Heart left ventricle (tissue), 16 donors: ENCODE data around the gene STAT3. TPM values are rescaled to one million over a fixed set of nuclear protein-coding genes. Genes with fewer than 3 reads are reported as not detected.

Experiments
- ATAC-seq, 4 donors: fragments of 200-7000 bp; cut with Tn5 transposase; one replicate each; pipeline ENCODE4 v1.9.1; 2020 to 2022; ENCODE audit warnings: moderate library complexity in 4 of 4, mild to moderate bottlenecking in 3 of 4, moderate number of reproducible peaks in 1 of 4
- DNase-seq, 5 donors: peaks; one replicate each; pipeline ENCODE4 v3.0.0-alpha.2; 2020
- H3K27ac ChIP-seq, 12 donors: fragments of 200-600 bp; sonication (generic) in 4 of 12; one replicate each; pipeline versions ENCODE4 v1.5.0 to v1.8.0; 2016 to 2022; ENCODE audit warnings: mild to moderate bottlenecking in 2 of 12
- H3K27me3 ChIP-seq, 9 donors: fragments of 200-600 bp; sonication (generic) in 2 of 9; one replicate each; pipeline versions ENCODE4 v1.5.1 to v1.8.0; 2016 to 2022; ENCODE audit warnings: mild to moderate bottlenecking in 3 of 9
- H3K36me3 ChIP-seq, 9 donors: fragments of 200-600 bp; sonication (generic) in 2 of 9; one replicate each; pipeline versions ENCODE4 v1.5.0 to v1.8.0; 2018 to 2022; ENCODE audit warnings: mild to moderate bottlenecking in 2 of 9
- H3K4me1 ChIP-seq, 12 donors: fragments of 200-600 bp; sonication (generic) in 4 of 12; one replicate each; pipeline versions ENCODE4 v1.5.0 to v1.8.0; 2016 to 2022; ENCODE audit warnings: mild to moderate bottlenecking in 3 of 12
- H3K4me3 ChIP-seq, 12 donors: fragments of 200-600 bp; sonication (generic) in 4 of 12; one replicate each; pipeline versions ENCODE4 v1.5.0 to v1.8.0; 2017 to 2022; ENCODE audit warnings: mild to moderate bottlenecking in 9 of 12, moderate library complexity in 4 of 12
- H3K9me3 ChIP-seq, 12 donors: fragments of 200-600 bp; sonication (generic) in 4 of 12; one replicate each; pipeline versions ENCODE4 v1.5.0 to v1.8.0; 2016 to 2022; ENCODE audit warnings: mild to moderate bottlenecking in 1 of 12
- POLR2A ChIP-seq, 2 donors: fragments of 450-650 bp; IDR thresholded peaks; one replicate each; pipeline ENCODE4 v1.6.1; 2017; ENCODE audit warnings: antibody characterized with exemption in 2 of 2, mild to moderate bottlenecking in 2 of 2, moderate library complexity in 2 of 2
- WGBS, 4 donors: extraction: QIAGEN DNeasy Blood & Tissue Kit in 2 of 4; methylation state at CpG; one replicate each; pipeline versions ENCODE4 v1.1.5 to v1.1.7; 2013 to 2018; 5-methylcytosine and 5-hydroxymethylcytosine counted together
- intact Hi-C, 10 donors: fragments of 100-400 bp; cut with DNase I; formaldehyde crosslinking; loops; one replicate each; pipeline versions ENCODE4 v1.11.1 to v1.14.2; 2022
- polyA plus RNA-seq, 2 donors: library from polyadenylated mRNA; stranded (reverse); fragments of 200-250 nt; gene quantifications; one replicate each; pipeline ENCODE4 v1.2.3, GENCODE V29; 2013
- total RNA-seq, 9 donors: library from RNA; depleted of rRNA in 2 of 9; stranded (reverse); fragments of >200 nt in 2 of 9; fragmentation: NEBNext Ultra II Directional in 3 of 9; extraction: Animal tissue kit (Norgen Biotek cat#: 25700) in 3 of 9; gene quantifications; one replicate each; pipeline versions ENCODE4 v1.1.0 to v1.2.4, GENCODE V29; 2016 to 2023
- TF ChIP-seq, protein P1 (sequence below), 12 donors: fragments of 200-600 bp; sonication (generic) in 4 of 12; IDR thresholded peaks; one replicate each; pipeline versions ENCODE4 v1.5.0 to v1.8.0; 2018 to 2022; ENCODE audit warnings: antibody characterized with exemption in 12 of 12, mild to moderate bottlenecking in 5 of 12
- donor health status: ischemic (EF 13 %, LVEDD 7.1; RV severe dilation, severe dysfunction).
- donor health status: healthy with polysubstance abuse.
- donor health status: DM: no; HTN: yes; CAD: no.
- donor health status: DM: no; HTN: no; CAD: no.
- donor health status: ischemic (EF 25% LVEDD 6.9; RV normal size, moderate dysfunction).
- donor health status: ischemic (EF 25% LVEDD 5.7; RV mildly dilated, moderate dysfunction).
- donor health status: healthy.
- donor health status: DM: yes; HTN: yes; CAD: no.
- donor health status: ischemic (EF 35%, LVEDD 5.7; RV mildly dilated, moderate dysfunction).
- donor health status: nonischemic (EF 11% LVEDD 7.7; RV severe dilation, severe dysfunction).
- donor health status: DM: yes; HTN: yes; CAD: no.
- donor health status: PGD.
- donor health status: ischemic (EF 29% LVEDD 5.4; RV normal size, mild dysfunction).
- donor health status: nonischemic (EF 23%, LVEDD 6.1; RV moderate dilation, normal function).

STAT3 gene
- total and polyA plus RNA-seq, 11 donors, result 36.0 to 614 (median 148) TPM

GRCh38 chr17:42288803-42289610 is 99.2 kb downstream of the STAT3 start:
- intact Hi-C loops, result loop anchor here in 1 of 10 donors (10.0 kb wide), 1 partner anchor 94 kb away; the partner anchor contains the start of gene GHDC
- H3K27ac ChIP-seq, result peak overlapping the region; percentile 79 to 97 (median 91)
- TF ChIP-seq, protein P1, sequence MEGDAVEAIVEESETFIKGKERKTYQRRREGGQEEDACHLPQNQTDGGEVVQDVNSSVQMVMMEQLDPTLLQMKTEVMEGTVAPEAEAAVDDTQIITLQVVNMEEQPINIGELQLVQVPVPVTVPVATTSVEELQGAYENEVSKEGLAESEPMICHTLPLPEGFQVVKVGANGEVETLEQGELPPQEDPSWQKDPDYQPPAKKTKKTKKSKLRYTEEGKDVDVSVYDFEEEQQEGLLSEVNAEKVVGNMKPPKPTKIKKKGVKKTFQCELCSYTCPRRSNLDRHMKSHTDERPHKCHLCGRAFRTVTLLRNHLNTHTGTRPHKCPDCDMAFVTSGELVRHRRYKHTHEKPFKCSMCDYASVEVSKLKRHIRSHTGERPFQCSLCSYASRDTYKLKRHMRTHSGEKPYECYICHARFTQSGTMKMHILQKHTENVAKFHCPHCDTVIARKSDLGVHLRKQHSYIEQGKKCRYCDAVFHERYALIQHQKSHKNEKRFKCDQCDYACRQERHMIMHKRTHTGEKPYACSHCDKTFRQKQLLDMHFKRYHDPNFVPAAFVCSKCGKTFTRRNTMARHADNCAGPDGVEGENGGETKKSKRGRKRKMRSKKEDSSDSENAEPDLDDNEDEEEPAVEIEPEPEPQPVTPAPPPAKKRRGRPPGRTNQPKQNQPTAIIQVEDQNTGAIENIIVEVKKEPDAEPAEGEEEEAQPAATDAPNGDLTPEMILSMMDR (IDR thresholded peaks at IDR 0.05), result no peak
- no peak for TF ChIP-seq POLR2A (IDR thresholded peaks at IDR 0.05)
- H3K9me3 ChIP-seq, result no peaks in the 10 kb centered on the region
- 43 to 55% (median 48%) methylated on average over 32 to 44 of the region's 44 CpGs for WGBS, 4 donors
- peak in 3 of 4 donors; percentile 5 to 11 (median 8) for ATAC-seq
- peaks cover 0 to 67% (median 29%) of the 10 kb centered on the region in 12 donors for H3K4me1 ChIP-seq
- peak in 2 of 5 donors; percentile 47 to 62 for DNase-seq
- H3K36me3 ChIP-seq, result peaks cover 0 to 31% (median 11%) of the 10 kb centered on the region in 9 donors
- H3K4me3 ChIP-seq, result peak overlapping the region; percentile 58 to 93 (median 72)
- no peaks in the 10 kb centered on the region for H3K27me3 ChIP-seq

DNA sequence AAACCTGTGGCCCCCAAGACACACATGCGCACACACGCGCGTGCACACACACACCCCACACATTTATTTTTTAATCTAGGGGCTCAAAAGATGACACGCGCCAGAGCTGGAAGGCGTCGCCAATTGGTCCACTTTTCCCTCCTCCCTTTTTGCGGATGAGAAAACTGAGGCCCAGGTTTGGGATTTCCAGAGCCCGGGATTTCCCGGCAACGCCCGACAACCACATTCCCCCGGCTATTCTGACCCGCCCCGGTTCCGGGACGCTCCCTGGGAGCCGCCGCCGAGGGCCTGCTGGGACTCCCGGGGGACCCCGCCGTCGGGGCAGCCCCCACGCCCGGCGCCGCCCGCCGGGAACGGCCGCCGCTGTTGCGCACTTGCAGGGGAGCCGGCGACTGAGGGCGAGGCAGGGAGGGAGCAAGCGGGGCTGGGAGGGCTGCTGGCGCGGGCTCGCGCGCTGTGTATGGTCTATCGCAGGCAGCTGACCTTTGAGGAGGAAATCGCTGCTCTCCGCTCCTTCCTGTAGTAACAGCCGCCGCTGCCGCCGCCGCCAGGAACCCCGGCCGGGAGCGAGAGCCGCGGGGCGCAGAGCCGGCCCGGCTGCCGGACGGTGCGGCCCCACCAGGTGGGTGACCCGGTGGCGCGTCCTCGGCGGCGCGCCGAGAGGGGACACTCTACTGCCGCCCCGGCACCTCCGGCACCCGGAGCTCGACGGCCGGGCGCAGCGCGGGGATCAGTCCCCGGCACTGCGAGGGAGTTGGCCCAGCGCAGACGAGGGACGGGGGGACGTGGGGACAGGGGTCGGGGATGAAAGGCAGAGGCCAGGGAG is 100.1 kb downstream of the STAT3 start, which contains the start of gene STAT5A:
Gene STAT5A (plus strand): TSS at position 522 of the 826 bp plus-strand sequence. CDS start 914 bp downstream, outside the sequence.
- peaks cover 0 to 61% (median 29%) of the 10 kb centered on the region in 12 donors for H3K4me1 ChIP-seq
- ATAC-seq (peak; percentile 82 to 94 (median 92)), DNase-seq (peak; percentile 92 to 95 (median 94))
- peaks cover 0 to 23% (median 4%) of the 10 kb centered on the region in 9 donors for H3K36me3 ChIP-seq
- no peaks in the 10 kb centered on the region for H3K9me3 ChIP-seq
- H3K27me3 ChIP-seq, result no peaks in the 10 kb centered on the region
- H3K4me3 ChIP-seq, result peak within 1 kb of the TSS; percentile 58 to 93 (median 72)
- TF ChIP-seq, protein P1 (IDR thresholded peaks at IDR 0.05), result peak in 1 of 12 donors; percentile 5
- peak in 1 of 2 donors; percentile 83 for TF ChIP-seq POLR2A (IDR thresholded peaks at IDR 0.05)
- intact Hi-C loops, result loop anchor here in 1 of 10 donors (10.0 kb wide), 1 partner anchor 93 kb away; the partner anchor contains the start of gene GHDC
- peak within 1 kb of the TSS; percentile 79 to 97 (median 91) for H3K27ac ChIP-seq
- 4 to 13% (median 8%) methylated on average over 23 to 88 of the region's 88 CpGs for WGBS, 4 donors

DNA sequence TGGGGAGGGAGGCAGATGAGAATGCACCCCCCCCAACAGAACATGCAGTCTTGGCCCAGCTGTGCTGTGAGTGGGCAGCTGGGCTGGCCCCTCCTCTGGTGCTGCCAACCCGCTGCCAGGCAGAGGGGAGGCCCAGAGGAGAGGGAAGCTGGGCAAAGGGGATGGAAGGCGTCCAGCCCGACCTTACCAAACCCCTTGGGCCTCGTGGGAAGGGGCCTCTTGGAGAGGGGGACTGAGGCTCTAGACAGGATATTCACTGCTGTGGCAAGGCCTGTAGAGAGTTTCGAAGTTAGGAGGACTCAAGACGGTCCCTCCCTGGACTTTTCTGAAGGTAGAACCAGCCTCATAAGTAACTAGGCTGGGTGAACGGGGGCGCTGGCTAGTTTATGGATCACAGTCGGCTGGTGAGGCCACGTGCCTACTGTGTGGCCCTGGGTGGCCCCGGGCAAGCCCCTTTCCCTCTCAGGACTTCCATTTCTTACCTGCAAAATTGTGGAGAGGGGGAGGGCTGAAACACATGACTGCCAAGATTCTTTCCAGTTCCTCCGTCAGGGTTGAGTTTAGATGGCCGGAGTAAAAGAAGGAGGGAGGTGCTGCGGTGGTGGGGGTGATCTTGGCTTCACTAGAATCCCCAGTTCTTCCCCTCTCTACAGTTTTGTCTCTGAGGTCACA is 100.8 kb downstream of the STAT3 start:
- Histone ChIP-seq H3K36me3 (peaks cover 0 to 15% (median 0%) of the 10 kb centered on the region in 9 donors), H3K27ac (peak overlapping the region; percentile 79 to 97 (median 91)), H3K9me3 (no peaks in the 10 kb centered on the region), H3K4me1 (peaks cover 0 to 61% (median 29%) of the 10 kb centered on the region in 12 donors), H3K27me3 (no peaks in the 10 kb centered on the region), H3K4me3 (peak overlapping the region; percentile 58 to 93 (median 72))
- TF ChIP-seq, protein P1 (IDR thresholded peaks at IDR 0.05), result no peak
- peak in 1 of 2 donors; percentile 22 for TF ChIP-seq POLR2A (IDR thresholded peaks at IDR 0.05)
- 20 to 33% (median 27%) methylated on average over 13 to 14 of the region's 14 CpGs for WGBS, 4 donors
- ATAC-seq (peak; percentile 32 to 65 (median 46)), DNase-seq (peak in 4 of 5 donors; percentile 51 to 78 (median 62))
- intact Hi-C loops, result loop anchor here in 1 of 10 donors (10.0 kb wide), 1 partner anchor 93 kb away; the partner anchor contains the start of gene GHDC
